Loucy (cell line): ENCODE data around the gene HTRA3.

Experiments used
- H2AFZ ChIP-seq: fragments of 200-600 bp; sonication (generic); 2 replicates; pipeline ENCODE4 v1.6.0; 2016; ENCODE audit warnings: antibody characterized with exemption, mild to moderate bottlenecking, low read length, moderate library complexity
- H3F3A ChIP-seq: fragments of 200-600 bp; 2 replicates; pipeline ENCODE4 v1.6.0; 2016; ENCODE audit warnings: antibody characterized with exemption, low read depth, mild to moderate bottlenecking
- H3K27me3 ChIP-seq: fragments of 200-600 bp; sonication (generic); 2 replicates; pipeline ENCODE4 v1.6.1; 2014; ENCODE audit warnings: low read length, mild to moderate bottlenecking; ENCODE audit not compliant: insufficient read depth, poor library complexity, severe bottlenecking
- H3K36me3 ChIP-seq: fragments of 200-600 bp; sonication (generic); 2 replicates; pipeline ENCODE4 v1.6.1; 2016; ENCODE audit warnings: low read length; ENCODE audit not compliant: insufficient read depth
- H3K4me1 ChIP-seq: fragments of 200-600 bp; sonication (generic); 2 replicates; pipeline ENCODE4 v1.5.1; 2014; ENCODE audit warnings: low read length, mild to moderate bottlenecking; ENCODE audit not compliant: insufficient read depth, poor library complexity, severe bottlenecking
- H3K4me2 ChIP-seq: fragments of 200-600 bp; sonication (generic); 2 replicates; pipeline ENCODE4 v1.6.0; 2014; ENCODE audit warnings: antibody characterized with exemption, low read length, low read depth, mild to moderate bottlenecking; ENCODE audit not compliant: poor library complexity, severe bottlenecking
- H3K4me3 ChIP-seq: fragments of 200-600 bp; sonication (generic); 2 replicates; pipeline ENCODE4 v1.5.1; 2014; ENCODE audit warnings: low read length, mild to moderate bottlenecking, mixed read lengths; ENCODE audit not compliant: poor library complexity, severe bottlenecking
- H3K79me2 ChIP-seq: fragments of 200-600 bp; sonication (generic); 2 replicates; pipeline ENCODE4 v1.6.1; 2014; ENCODE audit warnings: low read length; ENCODE audit not compliant: insufficient read depth
- H3K9ac ChIP-seq: fragments of 200-600 bp; sonication (generic); 2 replicates; pipeline ENCODE4 v1.6.0; 2014; ENCODE audit warnings: mild to moderate bottlenecking, low read depth, low read length, moderate library complexity; ENCODE audit not compliant: poor library complexity, severe bottlenecking
- H3K9me2 ChIP-seq: fragments of 200-600 bp; sonication (generic); replicated peaks from 2 replicates; pipeline ENCODE4 v1.6.1; 2016; ENCODE audit warnings: low read depth, low read length, mixed read lengths
- H3K9me3 ChIP-seq: fragments of 200-600 bp; sonication (generic); 2 replicates; pipeline ENCODE4 v1.6.1; 2014; ENCODE audit warnings: mild to moderate bottlenecking, antibody characterized with exemption, low read length, low read depth; ENCODE audit not compliant: insufficient read depth
- H4K20me1 ChIP-seq: fragments of 200-600 bp; sonication (generic); 2 replicates; pipeline ENCODE4 v1.6.0; 2014; ENCODE audit warnings: antibody characterized with exemption, low read length, mild to moderate bottlenecking; ENCODE audit not compliant: insufficient read depth, poor library complexity, severe bottlenecking
- CTCF ChIP-seq: fragments of 200-600 bp; sonication (generic); conservative IDR thresholded peaks from 2 replicates; pipeline ENCODE4 v1.5.1; 2014; ENCODE audit warnings: mild to moderate bottlenecking, antibody characterized with exemption, low read length
- EZH2phosphoT487 ChIP-seq: fragments of 200-600 bp; IDR thresholded peaks from 2 replicates; pipeline ENCODE4 v1.6.1; 2018; ENCODE audit warnings: antibody characterized with exemption, mild to moderate bottlenecking, moderate library complexity, borderline replicate concordance

The HTRA3 gene

GRCh38 chr4:8335848-8336247, 66.3 kb downstream of the HTRA3 start:
- H3K27me3 ChIP-seq = no peaks in the 10 kb centered on the region
- H3K9ac ChIP-seq = no peak overlapping the region
- H4K20me1 ChIP-seq = no peaks in the 10 kb centered on the region
- H2AFZ ChIP-seq = no peak overlapping the region
- no peaks in the 10 kb centered on the region for H3K9me2 ChIP-seq
- TF ChIP-seq EZH2phosphoT487 (no peak), CTCF (no peak)
- H3K9me3 ChIP-seq = peaks cover 7% of the 10 kb centered on the region; the same call in 1 of the 2 replicates
- H3K4me1 ChIP-seq = no peaks in the 10 kb centered on the region
- H3K79me2 ChIP-seq = no peaks in the 10 kb centered on the region
- no peak overlapping the region for H3K4me2 ChIP-seq
- no peaks in the 10 kb centered on the region for H3K36me3 ChIP-seq
- H3F3A ChIP-seq = no peaks in the 10 kb centered on the region
- no peak overlapping the region for H3K4me3 ChIP-seq

- H3K36me3 ChIP-seq = no peaks in the 10 kb centered on the region
- H3K9ac ChIP-seq = no peak overlapping the region
- no peaks in the 10 kb centered on the region for H4K20me1 ChIP-seq
- no peak overlapping the region for H2AFZ ChIP-seq
- H3K9me2 ChIP-seq = no peaks in the 10 kb centered on the region
- no peaks in the 10 kb centered on the region for H3K79me2 ChIP-seq
- H3K4me3 ChIP-seq = no peak overlapping the region
- no peak overlapping the region for H3K4me2 ChIP-seq
- no peak for TF ChIP-seq EZH2phosphoT487
- no peak for TF ChIP-seq CTCF
- peaks cover 4% of the 10 kb centered on the region; the same call in 1 of the 2 replicates for H3K9me3 ChIP-seq
- H3K4me1 ChIP-seq = no peaks in the 10 kb centered on the region
- no peaks in the 10 kb centered on the region for H3K27me3 ChIP-seq
- no peaks in the 10 kb centered on the region for H3F3A ChIP-seq
These were observed 67.0 kb downstream of the HTRA3 start for GRCh38 chr4:8336412-8337075.

- Histone ChIP-seq H3K4me2 (no peak overlapping the region), H4K20me1 (no peaks in the 10 kb centered on the region), H3K9ac (no peak overlapping the region), H3K27me3 (no peaks in the 10 kb centered on the region), H3K36me3 (no peaks in the 10 kb centered on the region), H3K4me3 (no peak overlapping the region), H2AFZ (no peak overlapping the region), H3K4me1 (no peaks in the 10 kb centered on the region), H3F3A (no peaks in the 10 kb centered on the region), H3K79me2 (no peaks in the 10 kb centered on the region), H3K9me3 (peaks cover 4% of the 10 kb centered on the region; the same call in 1 of the 2 replicates), H3K9me2 (no peaks in the 10 kb centered on the region)
- TF ChIP-seq EZH2phosphoT487 (no peak), CTCF (no peak)
These were observed 68.9 kb downstream of the HTRA3 start for GRCh38 chr4:8338351-8338961.
